Germinal center (tissue), 1 donor: ENCODE data around the gene CDYL.

Source experiments
- DNase-seq: peaks from one replicate; pipeline ENCODE4 v3.0.0; 2012; ENCODE audit warnings: mixed read lengths, low spot score

The CDYL gene

GRCh38 chr6:4774715-4775493 lies 1.3 kb upstream of the CDYL start:
- DNase-seq = peak; percentile 29

- peak; percentile 81 for DNase-seq
Observed at GRCh38 chr6:4775494-4776130, 592 bp upstream of the CDYL start.

GRCh38 chr6:4776493-4777393 lies 539 bp downstream of the CDYL start:
- peak; percentile 55 for DNase-seq

DNA sequence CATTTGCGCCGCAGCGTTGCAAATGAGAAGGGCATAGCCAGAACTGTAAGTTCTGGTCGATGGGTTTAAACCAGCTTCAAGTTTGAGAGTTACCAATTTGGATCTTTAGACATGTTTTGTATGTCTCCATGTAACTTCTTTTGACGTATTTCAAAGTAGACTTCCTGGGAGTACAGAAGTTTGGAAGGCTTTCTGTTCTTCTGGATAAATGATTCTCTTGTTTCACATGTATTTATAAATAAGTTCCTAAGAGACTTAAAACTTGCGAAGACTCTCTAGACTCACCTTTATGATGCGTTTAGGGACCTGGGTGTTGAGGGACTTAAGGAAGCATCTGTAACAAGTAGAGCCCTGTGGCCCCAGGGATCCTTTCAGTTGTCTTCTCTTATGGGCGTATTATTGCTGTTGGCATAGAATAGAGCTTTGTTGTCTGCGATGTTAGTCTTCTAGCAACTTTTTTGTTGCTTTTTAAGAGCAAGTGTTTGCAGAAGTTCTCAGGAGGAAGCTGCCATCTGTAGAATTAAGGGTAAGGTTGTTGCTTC lies 1.3 kb downstream of the CDYL start:
- peak; percentile 20 for DNase-seq

GRCh38 chr6:4778086-4778485 lies 1.9 kb downstream of the CDYL start:
- DNase-seq = no peak

- DNase-seq = no peak
Observed at GRCh38 chr6:4780360-4780812, 4.2 kb downstream of the CDYL start.

- DNase-seq = no peak
Observed at GRCh38 chr6:4781426-4781825, 5.2 kb downstream of the CDYL start.

- DNase-seq = no peak
Observed at GRCh38 chr6:4781967-4782575, 5.9 kb downstream of the CDYL start.

DNA sequence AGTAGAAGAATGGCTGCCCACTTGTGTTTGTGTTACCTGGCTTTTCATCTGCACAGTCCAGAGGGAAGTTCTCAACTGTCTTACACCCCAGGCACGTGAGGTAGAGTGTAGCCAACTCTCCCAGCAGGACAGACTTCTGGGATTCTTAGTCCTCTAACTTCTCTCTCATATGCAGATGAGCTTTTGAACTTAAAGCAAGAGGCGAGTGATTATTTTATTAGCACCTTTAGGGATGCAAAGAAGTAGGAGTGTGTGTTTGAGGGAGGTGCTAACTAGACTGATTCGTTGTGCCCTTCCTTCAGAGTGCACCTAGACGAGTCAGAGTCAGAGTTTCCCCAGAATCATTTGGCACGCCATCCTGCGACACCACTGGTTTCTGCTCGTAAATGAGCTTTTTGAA lies 10.8 kb downstream of the CDYL start:
- no peak for DNase-seq

GRCh38 chr6:4788482-4788881 lies 12.3 kb downstream of the CDYL start:
- DNase-seq = no peak

DNA sequence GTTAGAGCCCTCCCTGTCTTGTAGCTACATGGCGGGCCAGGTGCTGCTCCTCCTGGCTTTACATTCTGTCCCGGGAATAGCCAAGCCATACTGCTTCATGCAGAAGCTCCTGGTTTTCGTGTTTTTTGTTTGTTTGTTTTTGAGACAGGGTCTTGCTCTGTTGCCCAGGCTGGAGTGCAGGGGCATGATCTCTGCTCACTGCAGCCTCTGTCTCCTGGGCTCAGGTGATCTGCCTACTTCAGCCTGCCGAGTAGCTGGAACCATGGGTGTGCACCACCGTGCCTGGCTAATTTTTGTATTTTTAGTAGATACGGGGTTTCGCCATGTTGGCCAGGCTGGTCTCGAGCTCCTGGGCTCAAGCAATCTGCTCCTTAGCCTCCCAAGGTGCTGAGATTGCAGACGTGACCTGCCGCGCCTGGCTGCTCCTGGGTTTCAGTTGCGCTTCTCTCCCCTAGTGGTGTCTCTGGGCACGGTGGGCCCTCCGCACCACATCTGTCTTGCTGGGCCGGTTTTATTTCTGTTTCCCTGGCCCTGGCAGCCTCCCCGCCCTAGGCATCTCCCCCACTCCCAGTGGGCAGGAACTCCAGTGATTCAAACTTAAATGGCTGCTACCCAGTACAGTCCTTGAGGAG lies 12.9 kb downstream of the CDYL start:
- peak; percentile 65 for DNase-seq

DNA sequence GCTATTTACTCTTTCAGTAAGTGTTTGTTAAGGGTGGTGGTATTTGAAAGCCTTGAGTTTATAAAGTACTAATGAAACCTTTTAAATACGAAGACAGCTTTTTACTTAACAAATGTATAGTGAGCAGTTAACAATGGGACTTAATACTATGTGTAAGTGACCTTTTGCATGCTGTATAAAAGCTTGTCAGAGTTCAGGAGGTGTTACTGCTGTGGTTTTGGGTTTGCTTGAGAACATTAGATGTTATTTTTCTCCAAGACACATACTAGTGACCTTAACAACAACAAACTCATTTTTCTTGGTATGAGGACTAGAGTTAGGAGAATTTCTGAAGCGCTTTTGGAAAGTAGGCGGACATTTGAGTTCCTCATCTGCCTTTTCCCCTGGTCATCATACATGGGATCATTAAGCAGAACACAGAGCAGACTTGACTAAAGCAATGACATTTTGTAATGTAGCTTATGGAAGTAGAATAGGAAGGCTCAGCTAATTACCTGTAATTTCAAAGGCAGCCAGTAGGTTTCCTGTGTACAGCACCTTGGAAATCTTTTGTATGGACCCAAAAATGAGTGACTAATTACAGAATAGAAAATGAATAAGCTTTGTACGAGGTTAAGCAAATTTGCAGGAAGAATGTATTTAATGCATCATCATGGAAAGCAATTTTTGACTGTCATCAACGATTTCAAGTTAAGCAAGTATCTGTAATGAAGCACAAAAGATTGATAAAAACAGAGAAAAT lies 14.1 kb downstream of the CDYL start:
- DNase-seq = no peak

GRCh38 chr6:4794140-4794707 lies 18.0 kb downstream of the CDYL start:
- DNase-seq = no peak

GRCh38 chr6:4797587-4797986 lies 21.4 kb downstream of the CDYL start:
- DNase-seq = no peak

DNA sequence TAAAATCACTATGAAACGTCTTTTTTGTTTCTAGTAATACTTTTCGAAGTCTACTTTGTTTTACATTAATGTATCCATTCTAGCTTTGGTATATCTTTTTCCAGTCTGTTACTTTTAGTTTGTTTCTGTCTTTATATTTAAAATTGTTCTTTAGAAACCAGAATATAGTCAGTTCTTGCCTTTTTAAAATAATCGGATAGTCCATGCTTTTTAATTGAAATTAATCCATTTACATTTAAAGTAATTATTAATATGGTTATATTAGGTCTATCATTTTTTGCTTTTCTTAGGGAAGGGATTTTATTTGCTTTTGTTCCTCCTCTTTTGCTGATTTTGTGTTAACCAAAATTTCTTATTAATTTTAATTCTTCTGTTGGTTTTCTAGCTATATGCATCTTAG lies 23.7 kb downstream of the CDYL start:
- DNase-seq = no peak

- no peak for DNase-seq
Observed at GRCh38 chr6:4800662-4801061, 24.5 kb downstream of the CDYL start.

- DNase-seq = no peak
Observed at GRCh38 chr6:4801491-4802110, 25.4 kb downstream of the CDYL start.

GRCh38 chr6:4802312-4802935 lies 26.2 kb downstream of the CDYL start:
- peak; percentile 38 for DNase-seq

DNA sequence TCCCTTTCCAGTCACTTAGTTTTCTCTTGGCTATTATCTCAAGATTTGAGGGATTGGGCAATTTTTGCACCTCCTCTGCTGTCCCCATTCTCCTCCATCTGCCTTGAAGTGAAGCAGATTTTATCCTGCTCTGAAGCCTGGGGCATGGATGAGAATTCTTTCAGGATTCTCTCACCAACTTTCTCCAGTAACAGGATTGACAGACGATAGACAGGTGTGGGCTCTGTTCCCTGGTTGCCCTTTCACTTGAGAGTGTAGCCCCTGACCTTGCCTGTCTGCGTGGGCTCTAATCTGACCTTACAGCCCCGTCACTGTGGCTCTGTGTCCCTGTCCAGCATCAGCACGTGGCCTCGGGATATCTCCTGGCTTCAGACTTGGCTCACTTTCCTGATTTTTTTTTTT lies 27.1 kb downstream of the CDYL start:
- DNase-seq = no peak
